Activated T-helper 2 cell treated with anti-CD3 and anti-CD28 coated beads, Interferon-gamma antibody, Interleukin-2, Interleukin-4, amounts not matched to agents 10 μg/mL and 5 μg/mL and 100 μg/mL, durations not matched to agents 14 hours and 24 hours and 36 hours (primary cell): ENCODE data around the gene CNOT6. TPM values are rescaled to one million over a fixed set of nuclear protein-coding genes. Genes with fewer than 3 reads are reported as not detected.

Experiments
- DNase-seq: peaks from one replicate; pipeline ENCODE4 v3.0.0; 2021; ENCODE audit warnings: low spot score
- H3K27ac Mint-ChIP-seq: one replicate; pipeline ENCODE4 v1.8.0; 2021; ENCODE audit warnings: mixed read lengths
- H3K27me3 Mint-ChIP-seq: one replicate; pipeline ENCODE4 v1.8.0; 2021; ENCODE audit warnings: low read depth, mixed read lengths
- H3K36me3 Mint-ChIP-seq: one replicate; pipeline ENCODE4 v1.8.0; 2021; ENCODE audit warnings: low read depth, mixed read lengths
- H3K4me1 Mint-ChIP-seq: one replicate; pipeline ENCODE4 v1.8.0; 2021; ENCODE audit warnings: low read depth, mixed read lengths
- H3K4me3 Mint-ChIP-seq: one replicate; pipeline ENCODE4 v1.8.0; 2021; ENCODE audit warnings: low read depth, mild to moderate bottlenecking, moderate library complexity, mixed read lengths
- H3K9me3 Mint-ChIP-seq: one replicate; pipeline ENCODE4 v1.8.0; 2021; ENCODE audit warnings: mixed read lengths
- intact Hi-C: fragments of 100-400 bp; cut with micrococcal nuclease; formaldehyde crosslinking; loops from one replicate; pipeline ENCODE4 v1.15.1; 2023
- total RNA-seq: library from RNA; stranded (reverse); gene quantifications from 2 replicates; pipeline ENCODE4 v1.2.3, GENCODE V29; 2022

CNOT6 gene
- total RNA-seq, 1 donor from 2014 or later: 48.9 TPM

GRCh38 chr5:180613814-180614188 lies 119.6 kb downstream of the CNOT6 start:
- intact Hi-C loops: no loop called here
- no peaks in the 10 kb centered on the region for H3K9me3 Mint-ChIP-seq
- no peak overlapping the region for H3K4me3 Mint-ChIP-seq
- no peak overlapping the region for H3K27ac Mint-ChIP-seq
- no peaks in the 10 kb centered on the region for H3K36me3 Mint-ChIP-seq
- no peak for DNase-seq
- H3K4me1 Mint-ChIP-seq: no peaks in the 10 kb centered on the region
- peaks cover 4% of the 10 kb centered on the region for H3K27me3 Mint-ChIP-seq

- Mint-ChIP-seq H3K27ac (no peak overlapping the region), H3K4me1 (no peaks in the 10 kb centered on the region), H3K36me3 (no peaks in the 10 kb centered on the region), H3K4me3 (peak overlapping the region; percentile 21), H3K27me3 (peaks cover 4% of the 10 kb centered on the region), H3K9me3 (no peaks in the 10 kb centered on the region)
- intact Hi-C loops: no loop called here
- no peak for DNase-seq
These were observed 124.3 kb downstream of the CNOT6 start for GRCh38 chr5:180618487-180618828.

- no peaks in the 10 kb centered on the region for H3K36me3 Mint-ChIP-seq
- H3K9me3 Mint-ChIP-seq: no peaks in the 10 kb centered on the region
- H3K27ac Mint-ChIP-seq: no peak overlapping the region
- intact Hi-C loops: no loop called here
- DNase-seq: peak; percentile 31
- H3K4me3 Mint-ChIP-seq: no peak overlapping the region
- peaks cover 4% of the 10 kb centered on the region for H3K27me3 Mint-ChIP-seq
- no peaks in the 10 kb centered on the region for H3K4me1 Mint-ChIP-seq
These were observed 124.8 kb downstream of the CNOT6 start for GRCh38 chr5:180618829-180619562.

GRCh38 chr5:180619563-180619915 lies 125.4 kb downstream of the CNOT6 start:
- Mint-ChIP-seq H3K36me3 (no peaks in the 10 kb centered on the region), H3K4me3 (no peak overlapping the region), H3K27me3 (peaks cover 4% of the 10 kb centered on the region), H3K27ac (no peak overlapping the region), H3K4me1 (no peaks in the 10 kb centered on the region), H3K9me3 (no peaks in the 10 kb centered on the region)
- no peak for DNase-seq
- intact Hi-C loops: no loop called here

- no peak for DNase-seq
- Mint-ChIP-seq H3K27me3 (peaks cover 4% of the 10 kb centered on the region), H3K9me3 (no peaks in the 10 kb centered on the region), H3K36me3 (no peaks in the 10 kb centered on the region), H3K27ac (no peak overlapping the region), H3K4me1 (no peaks in the 10 kb centered on the region), H3K4me3 (no peak overlapping the region)
- intact Hi-C loops: no loop called here
These were observed 125.8 kb downstream of the CNOT6 start for GRCh38 chr5:180620014-180620413.

GRCh38 chr5:180621311-180621710 lies 127.1 kb downstream of the CNOT6 start:
- no peak for DNase-seq
- no peaks in the 10 kb centered on the region for H3K36me3 Mint-ChIP-seq
- intact Hi-C loops: no loop called here
- H3K4me1 Mint-ChIP-seq: no peaks in the 10 kb centered on the region
- no peak overlapping the region for H3K27ac Mint-ChIP-seq
- no peak overlapping the region for H3K4me3 Mint-ChIP-seq
- H3K9me3 Mint-ChIP-seq: no peaks in the 10 kb centered on the region
- peaks cover 4% of the 10 kb centered on the region for H3K27me3 Mint-ChIP-seq

- Mint-ChIP-seq H3K27me3 (peaks cover 4% of the 10 kb centered on the region), H3K9me3 (no peaks in the 10 kb centered on the region), H3K4me3 (no peak overlapping the region), H3K36me3 (no peaks in the 10 kb centered on the region), H3K27ac (no peak overlapping the region), H3K4me1 (no peaks in the 10 kb centered on the region)
- intact Hi-C loops: no loop called here
- no peak for DNase-seq
These were observed 128.7 kb downstream of the CNOT6 start for GRCh38 chr5:180622910-180623309.

- intact Hi-C loops: no loop called here
- no peaks in the 10 kb centered on the region for H3K4me1 Mint-ChIP-seq
- H3K9me3 Mint-ChIP-seq: no peaks in the 10 kb centered on the region
- H3K27me3 Mint-ChIP-seq: peaks cover 3% of the 10 kb centered on the region
- no peak overlapping the region for H3K4me3 Mint-ChIP-seq
- H3K27ac Mint-ChIP-seq: no peak overlapping the region
- H3K36me3 Mint-ChIP-seq: no peaks in the 10 kb centered on the region
- DNase-seq: no peak
These were observed 129.2 kb downstream of the CNOT6 start for GRCh38 chr5:180623411-180623834.

GRCh38 chr5:180623844-180624243 lies 129.7 kb downstream of the CNOT6 start:
- no peaks in the 10 kb centered on the region for H3K9me3 Mint-ChIP-seq
- no peaks in the 10 kb centered on the region for H3K36me3 Mint-ChIP-seq
- H3K27me3 Mint-ChIP-seq: no peaks in the 10 kb centered on the region
- intact Hi-C loops: no loop called here
- no peak overlapping the region for H3K4me3 Mint-ChIP-seq
- no peak overlapping the region for H3K27ac Mint-ChIP-seq
- no peaks in the 10 kb centered on the region for H3K4me1 Mint-ChIP-seq
- no peak for DNase-seq

- no peak overlapping the region for H3K4me3 Mint-ChIP-seq
- no peaks in the 10 kb centered on the region for H3K4me1 Mint-ChIP-seq
- no peak overlapping the region for H3K27ac Mint-ChIP-seq
- no peaks in the 10 kb centered on the region for H3K27me3 Mint-ChIP-seq
- H3K36me3 Mint-ChIP-seq: no peaks in the 10 kb centered on the region
- H3K9me3 Mint-ChIP-seq: no peaks in the 10 kb centered on the region
- no peak for DNase-seq
- intact Hi-C loops: no loop called here
These were observed 130.4 kb downstream of the CNOT6 start for GRCh38 chr5:180624587-180624986.

- Mint-ChIP-seq H3K27me3 (no peaks in the 10 kb centered on the region), H3K9me3 (no peaks in the 10 kb centered on the region), H3K27ac (no peak overlapping the region), H3K4me3 (no peak overlapping the region), H3K4me1 (no peaks in the 10 kb centered on the region), H3K36me3 (no peaks in the 10 kb centered on the region)
- DNase-seq: no peak
- intact Hi-C loops: no loop called here
These were observed 131.1 kb downstream of the CNOT6 start for GRCh38 chr5:180625125-180625790.

GRCh38 chr5:180625791-180626660 lies 131.8 kb downstream of the CNOT6 start:
- Mint-ChIP-seq H3K36me3 (no peaks in the 10 kb centered on the region), H3K4me3 (no peak overlapping the region), H3K27ac (no peak overlapping the region), H3K4me1 (no peaks in the 10 kb centered on the region), H3K27me3 (no peaks in the 10 kb centered on the region), H3K9me3 (no peaks in the 10 kb centered on the region)
- intact Hi-C loops: no loop called here
- no peak for DNase-seq
